ENCODE data around the gene SLC26A8.

Gene SLC26A8

DNA sequence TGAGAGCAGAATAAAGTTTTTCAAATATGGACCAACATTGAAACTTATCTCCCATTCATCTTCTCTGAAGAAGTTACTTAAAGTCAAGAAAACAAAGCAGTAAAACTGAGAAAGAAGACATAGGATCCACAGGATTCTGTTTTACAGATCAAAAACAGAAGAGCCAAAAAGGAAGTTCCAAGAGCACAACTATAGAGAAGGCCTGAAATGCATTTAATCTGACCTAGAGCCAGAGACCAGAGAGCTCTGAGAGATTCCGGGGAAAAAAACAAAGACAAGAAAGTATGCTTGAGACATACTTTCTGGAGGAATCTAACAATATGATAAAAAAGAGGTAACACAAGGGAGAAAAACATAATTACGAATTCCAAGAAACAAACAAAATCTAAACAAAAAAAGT lies 129.7 kb downstream of the SLC26A8 start:
- TF ChIP-seq, protein P1, sequence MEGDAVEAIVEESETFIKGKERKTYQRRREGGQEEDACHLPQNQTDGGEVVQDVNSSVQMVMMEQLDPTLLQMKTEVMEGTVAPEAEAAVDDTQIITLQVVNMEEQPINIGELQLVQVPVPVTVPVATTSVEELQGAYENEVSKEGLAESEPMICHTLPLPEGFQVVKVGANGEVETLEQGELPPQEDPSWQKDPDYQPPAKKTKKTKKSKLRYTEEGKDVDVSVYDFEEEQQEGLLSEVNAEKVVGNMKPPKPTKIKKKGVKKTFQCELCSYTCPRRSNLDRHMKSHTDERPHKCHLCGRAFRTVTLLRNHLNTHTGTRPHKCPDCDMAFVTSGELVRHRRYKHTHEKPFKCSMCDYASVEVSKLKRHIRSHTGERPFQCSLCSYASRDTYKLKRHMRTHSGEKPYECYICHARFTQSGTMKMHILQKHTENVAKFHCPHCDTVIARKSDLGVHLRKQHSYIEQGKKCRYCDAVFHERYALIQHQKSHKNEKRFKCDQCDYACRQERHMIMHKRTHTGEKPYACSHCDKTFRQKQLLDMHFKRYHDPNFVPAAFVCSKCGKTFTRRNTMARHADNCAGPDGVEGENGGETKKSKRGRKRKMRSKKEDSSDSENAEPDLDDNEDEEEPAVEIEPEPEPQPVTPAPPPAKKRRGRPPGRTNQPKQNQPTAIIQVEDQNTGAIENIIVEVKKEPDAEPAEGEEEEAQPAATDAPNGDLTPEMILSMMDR (IDR thresholded peaks at IDR 0.05; ENCODE audit: low read depth, low read length) = no peak
- H3K4me3 ChIP-seq (ENCODE audit: low read depth, low read length) = no peak overlapping the region
- DNase-seq (ENCODE audit: low read depth, low spot score) = no peak
- in situ Hi-C loops (cut with HindIII; ENCODE audit: low sequenced_read_pairs) = no loop called here
